Central memory CD8-positive, alpha-beta T cell (primary cell): ENCODE data around the gene LINGO3.
"Not testable (repeated sequence)": the region's sequence is repeated elsewhere in the genome, so short reads cannot be mapped to it uniquely, and the experiment has no call there.

ENCODE experiments used
- ATAC-seq: fragments of 150-1000 bp; cut with Tn5 transposase; replicated peaks from 2 replicates; pipeline ENCODE4 v1.10.0; 2022; ENCODE audit warnings: mild to moderate bottlenecking, moderate FRiP score, moderate number of reproducible peaks; ENCODE audit not compliant: poor library complexity, severe bottlenecking; ENCODE audit errors: extremely low read depth
- DNase-seq, 2 donors: peaks; one replicate each; pipeline ENCODE4 v3.0.0; 2021; ENCODE audit warnings: low spot score in 2 of 2
- H3K27ac Mint-ChIP-seq: one replicate; pipeline ENCODE4 v1.8.0; 2022; ENCODE audit warnings: low read depth, mild to moderate bottlenecking, moderate library complexity, mixed read lengths
- H3K27me3 Mint-ChIP-seq: one replicate; pipeline ENCODE4 v1.8.0; 2022; ENCODE audit warnings: mixed read lengths
- H3K36me3 Mint-ChIP-seq: one replicate; pipeline ENCODE4 v1.8.0; 2022; ENCODE audit warnings: mild to moderate bottlenecking, moderate library complexity, mixed read lengths; ENCODE audit not compliant: insufficient read depth
- H3K4me1 Mint-ChIP-seq: one replicate; pipeline ENCODE4 v1.8.0; 2022; ENCODE audit warnings: mixed read lengths
- H3K4me3 Mint-ChIP-seq: one replicate; pipeline ENCODE4 v1.8.0; 2022; ENCODE audit warnings: mild to moderate bottlenecking, moderate library complexity, mixed read lengths
- H3K9me3 Mint-ChIP-seq: one replicate; pipeline ENCODE4 v1.8.0; 2022; ENCODE audit warnings: mixed read lengths

Gene LINGO3

DNA sequence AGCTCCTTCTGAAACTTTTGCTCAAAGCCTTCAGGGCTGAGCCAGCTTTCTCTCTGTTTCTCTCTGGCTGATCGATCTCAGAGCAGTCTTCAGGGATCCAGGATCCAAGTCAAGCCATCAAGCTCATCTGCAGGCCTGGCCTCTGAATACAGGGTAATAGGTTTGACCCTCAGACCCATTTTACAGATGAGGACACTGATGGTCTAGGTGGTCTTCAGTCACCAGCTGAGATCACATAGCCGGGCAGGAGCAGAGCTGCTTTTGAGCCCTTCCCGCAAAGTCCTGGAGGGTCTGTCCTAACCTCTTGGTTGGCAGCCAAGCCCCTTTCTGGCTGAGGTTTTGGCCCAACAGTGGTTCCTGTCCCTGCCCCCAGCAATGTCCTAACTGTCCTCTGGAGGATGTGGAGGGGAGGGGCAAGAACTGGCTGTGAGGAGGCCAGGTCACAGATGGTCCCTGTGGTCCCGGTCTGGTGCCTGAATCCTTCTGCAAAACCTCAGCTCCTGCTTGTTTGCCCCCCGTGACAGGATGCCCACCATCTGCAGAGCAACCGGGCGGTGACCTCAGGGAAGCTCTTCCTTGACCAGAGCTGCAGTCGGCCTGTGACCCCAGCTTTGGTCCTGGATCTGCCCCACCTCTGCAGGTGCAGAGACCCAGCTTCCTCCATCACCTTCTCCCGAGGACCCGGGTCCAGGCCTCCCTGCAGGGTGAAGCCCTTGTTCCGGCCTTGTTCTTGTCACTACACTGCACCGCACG, 20.2 kb downstream of the LINGO3 start:
- no peak overlapping the region for H3K27ac Mint-ChIP-seq
- H3K36me3 Mint-ChIP-seq = peaks cover 41% of the 10 kb centered on the region
- no peaks in the 10 kb centered on the region for H3K27me3 Mint-ChIP-seq
- H3K9me3 Mint-ChIP-seq = no peaks in the 10 kb centered on the region
- ATAC-seq (no peak), DNase-seq (no peak)
- H3K4me1 Mint-ChIP-seq = peaks cover 21% of the 10 kb centered on the region
- peak overlapping the region; percentile 77 for H3K4me3 Mint-ChIP-seq

DNA sequence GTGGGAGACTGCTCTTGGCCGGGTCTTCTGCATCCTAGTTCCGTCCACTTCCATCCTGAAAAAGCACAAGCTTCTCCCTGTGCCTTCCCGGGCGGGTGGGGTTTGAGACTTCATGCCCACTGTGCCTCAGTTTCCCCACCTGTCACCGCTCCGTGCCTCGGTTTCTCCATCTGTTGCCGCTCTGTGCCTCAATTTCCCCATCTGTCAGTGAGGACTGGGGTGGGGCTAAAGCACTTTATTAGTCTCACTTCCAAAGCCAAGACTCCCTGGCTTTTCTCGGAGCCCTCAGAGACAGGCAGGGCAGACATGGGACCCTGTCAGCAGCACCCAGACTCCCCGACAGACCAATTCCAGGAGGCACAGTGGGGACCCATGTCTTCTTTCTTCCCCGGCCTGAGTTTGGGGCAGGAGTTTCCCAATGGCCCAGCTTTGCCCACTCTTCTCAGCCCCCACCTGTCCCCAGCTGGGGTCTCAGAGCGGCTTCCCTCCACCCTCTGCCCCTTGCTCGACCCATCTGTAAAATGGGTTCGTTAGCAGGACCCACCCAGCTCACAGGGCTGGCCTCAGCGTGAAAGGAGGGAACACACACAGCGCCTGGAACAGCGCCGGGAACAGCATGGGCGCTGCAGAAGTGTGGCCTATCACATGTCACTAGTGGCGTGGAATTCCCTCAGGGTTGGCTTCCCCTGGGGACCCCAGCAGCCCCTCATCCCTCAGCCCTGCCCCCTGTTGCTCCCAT, 21.4 kb downstream of the LINGO3 start:
- ATAC-seq (no peak), DNase-seq (no peak)
- peak overlapping the region; percentile 18 for H3K4me3 Mint-ChIP-seq
- peaks cover 29% of the 10 kb centered on the region for H3K4me1 Mint-ChIP-seq
- H3K9me3 Mint-ChIP-seq = no peaks in the 10 kb centered on the region
- H3K27ac Mint-ChIP-seq = peak overlapping the region; percentile 75
- H3K27me3 Mint-ChIP-seq = no peaks in the 10 kb centered on the region
- H3K36me3 Mint-ChIP-seq = peaks cover 40% of the 10 kb centered on the region

DNA sequence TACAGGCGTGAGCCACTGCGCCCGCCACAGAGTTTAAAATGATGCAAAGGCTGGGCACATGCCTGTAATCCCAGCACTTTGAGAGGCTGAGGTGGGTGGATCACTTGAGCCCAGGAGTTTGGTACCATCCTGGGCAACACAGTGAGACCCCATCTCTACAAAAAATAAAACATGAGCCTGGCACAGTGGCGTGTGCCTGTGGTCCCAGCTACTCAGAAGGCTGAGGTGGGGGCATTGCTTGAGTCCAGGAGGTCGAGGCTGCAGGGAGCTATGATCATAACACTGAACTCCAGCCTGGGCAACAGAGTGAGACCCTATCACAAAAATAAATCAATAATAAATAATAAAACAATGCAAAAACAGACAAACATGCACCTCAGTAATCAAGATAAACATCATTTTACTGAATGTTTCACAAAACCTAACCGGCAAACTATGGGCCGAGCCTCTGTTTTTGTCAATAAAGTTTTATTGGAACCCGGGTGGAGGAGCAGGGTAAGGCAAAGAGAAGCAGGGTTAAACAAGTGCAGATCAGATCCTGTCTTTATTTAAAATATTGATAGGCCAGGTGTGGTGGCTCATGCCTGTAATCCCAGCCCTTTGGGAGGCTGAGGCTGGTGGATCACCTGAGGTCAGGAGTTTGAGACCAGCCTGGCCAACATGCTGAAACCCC, 24.0 kb downstream of the LINGO3 start:
- H3K9me3 Mint-ChIP-seq = no peaks in the 10 kb centered on the region
- no peak overlapping the region for H3K27ac Mint-ChIP-seq
- H3K4me3 Mint-ChIP-seq = no peak overlapping the region
- H3K36me3 Mint-ChIP-seq = peaks cover 38% of the 10 kb centered on the region
- DNase-seq (no peak), ATAC-seq (no peak)
- no peaks in the 10 kb centered on the region for H3K27me3 Mint-ChIP-seq
- peaks cover 18% of the 10 kb centered on the region for H3K4me1 Mint-ChIP-seq

DNA sequence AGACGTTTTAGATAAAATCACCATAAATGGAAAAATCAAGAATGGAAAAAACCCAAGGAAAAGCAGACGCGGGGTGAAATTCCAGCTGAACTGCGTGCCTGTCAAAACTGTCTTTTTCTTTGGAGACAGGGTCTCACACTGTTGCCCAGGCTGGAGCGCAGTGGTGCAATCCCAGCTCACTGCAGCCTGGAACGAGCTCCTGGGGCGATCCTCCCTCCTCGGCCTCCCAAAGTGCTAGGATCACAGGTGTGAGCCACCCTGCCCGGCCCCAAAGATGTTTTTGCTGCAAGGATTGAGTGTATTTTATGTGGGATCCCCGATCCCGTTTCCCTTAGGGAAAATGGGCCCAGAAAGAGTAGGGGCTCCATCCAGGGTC, 25.1 kb downstream of the LINGO3 start:
- no peaks in the 10 kb centered on the region for H3K9me3 Mint-ChIP-seq
- ATAC-seq (no peak), DNase-seq (no peak)
- peaks cover 8% of the 10 kb centered on the region for H3K4me1 Mint-ChIP-seq
- H3K27me3 Mint-ChIP-seq = no peaks in the 10 kb centered on the region
- peak overlapping the region; percentile 77 for H3K4me3 Mint-ChIP-seq
- peak overlapping the region; percentile 85 for H3K27ac Mint-ChIP-seq
- H3K36me3 Mint-ChIP-seq = peaks cover 43% of the 10 kb centered on the region

DNA sequence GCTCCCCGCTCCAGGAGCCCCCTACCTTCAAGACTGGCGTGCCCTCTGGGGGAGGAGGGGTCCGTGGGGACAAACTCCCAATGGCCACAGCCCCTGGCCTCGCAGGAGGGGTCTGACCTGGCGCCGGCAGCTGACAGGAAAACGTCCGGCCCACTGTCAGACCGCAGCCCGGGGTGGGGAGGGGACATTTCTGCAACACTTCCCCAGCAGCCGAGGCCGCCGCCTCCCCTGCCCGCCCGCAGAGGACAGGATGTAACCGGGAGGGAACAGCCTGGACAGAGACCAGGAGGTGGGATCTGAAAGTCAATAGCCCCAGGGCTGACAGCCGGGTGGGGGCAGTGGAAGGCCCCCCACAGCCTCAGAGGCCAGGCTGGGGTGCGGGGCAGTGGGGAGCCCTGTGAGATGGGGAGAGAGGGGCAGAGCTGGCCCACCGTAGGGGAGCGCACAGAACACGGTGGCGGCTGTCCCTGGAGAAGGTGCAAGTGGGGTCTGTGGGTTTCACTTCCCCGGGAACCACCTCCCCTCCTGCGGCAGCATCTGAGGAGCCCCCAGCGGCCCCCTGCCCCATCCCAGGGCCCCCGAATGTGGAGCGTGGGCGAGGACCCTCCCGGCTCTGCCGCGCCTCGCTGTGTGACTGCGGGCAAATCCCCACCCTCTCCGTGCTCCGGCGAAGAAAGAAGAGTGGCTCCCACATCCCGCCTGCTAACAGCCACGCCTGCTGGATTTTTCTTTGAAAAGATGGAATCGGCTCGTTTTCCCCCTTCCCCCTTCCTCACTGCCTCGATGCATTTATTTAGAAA, 25.7 kb downstream of the LINGO3 start, which contains the start of gene PEAK3:
Gene PEAK3, minus strand, starts transcription at position 114 of the 800 bp plus-strand sequence. CDS start 1,244 bp downstream, outside the sequence.
- Mint-ChIP-seq H3K27me3 (no peaks in the 10 kb centered on the region), H3K27ac (peak within 1 kb of the TSS; percentile 85), H3K4me3 (peak within 1 kb of the TSS; percentile 77), H3K4me1 (peaks cover 8% of the 10 kb centered on the region), H3K36me3 (peaks cover 46% of the 10 kb centered on the region), H3K9me3 (no peaks in the 10 kb centered on the region)
- peak; percentile 50 for ATAC-seq
- DNase-seq = no peak

DNA sequence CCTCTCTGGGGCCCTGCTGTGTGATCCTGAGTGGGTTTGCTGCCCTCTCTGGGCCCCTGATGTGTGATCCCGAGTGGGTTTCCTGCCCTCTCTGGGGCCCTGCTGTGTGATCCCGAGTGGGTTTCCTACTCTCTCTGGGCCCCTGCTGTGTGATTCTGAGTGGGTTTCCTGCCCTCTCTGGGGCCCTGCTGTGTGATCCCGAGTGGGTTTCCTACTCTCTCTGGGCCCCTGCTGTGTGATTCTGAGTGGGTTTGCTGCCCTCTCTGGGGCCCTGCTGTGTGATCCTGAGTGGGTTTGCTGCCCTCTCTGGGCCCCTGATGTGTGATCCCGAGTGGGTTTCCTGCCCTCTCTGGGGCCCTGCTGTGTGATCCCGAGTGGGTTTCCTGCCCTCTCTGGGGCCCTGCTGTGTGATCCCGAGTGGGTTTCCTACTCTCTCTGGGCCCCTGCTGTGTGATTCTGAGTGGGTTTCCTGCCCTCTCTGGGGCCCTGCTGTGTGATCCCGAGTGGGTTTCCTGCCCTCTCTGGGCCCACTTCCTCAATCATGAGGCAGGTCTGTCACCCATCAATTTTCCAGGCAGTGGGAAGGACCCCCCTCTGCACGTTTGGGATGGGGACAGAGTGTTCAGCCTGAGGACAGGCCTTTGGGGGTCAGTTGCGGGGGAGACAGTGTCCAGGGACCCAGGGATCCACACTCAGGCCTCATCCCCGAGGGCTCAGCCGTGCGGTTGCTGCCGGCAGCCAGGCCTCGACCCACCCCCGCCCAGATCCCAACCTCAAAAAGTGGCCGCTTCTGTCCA, 26.5 kb downstream of the LINGO3 start:
- DNase-seq, H3K4me1 Mint-ChIP-seq, H3K9me3 Mint-ChIP-seq, ATAC-seq, H3K27me3 Mint-ChIP-seq: not testable (repeated sequence)
- H3K4me3 Mint-ChIP-seq = peak overlapping the region; percentile 77
- peak overlapping the region; percentile 85 for H3K27ac Mint-ChIP-seq
- H3K36me3 Mint-ChIP-seq = peaks cover 51% of the 10 kb centered on the region

DNA sequence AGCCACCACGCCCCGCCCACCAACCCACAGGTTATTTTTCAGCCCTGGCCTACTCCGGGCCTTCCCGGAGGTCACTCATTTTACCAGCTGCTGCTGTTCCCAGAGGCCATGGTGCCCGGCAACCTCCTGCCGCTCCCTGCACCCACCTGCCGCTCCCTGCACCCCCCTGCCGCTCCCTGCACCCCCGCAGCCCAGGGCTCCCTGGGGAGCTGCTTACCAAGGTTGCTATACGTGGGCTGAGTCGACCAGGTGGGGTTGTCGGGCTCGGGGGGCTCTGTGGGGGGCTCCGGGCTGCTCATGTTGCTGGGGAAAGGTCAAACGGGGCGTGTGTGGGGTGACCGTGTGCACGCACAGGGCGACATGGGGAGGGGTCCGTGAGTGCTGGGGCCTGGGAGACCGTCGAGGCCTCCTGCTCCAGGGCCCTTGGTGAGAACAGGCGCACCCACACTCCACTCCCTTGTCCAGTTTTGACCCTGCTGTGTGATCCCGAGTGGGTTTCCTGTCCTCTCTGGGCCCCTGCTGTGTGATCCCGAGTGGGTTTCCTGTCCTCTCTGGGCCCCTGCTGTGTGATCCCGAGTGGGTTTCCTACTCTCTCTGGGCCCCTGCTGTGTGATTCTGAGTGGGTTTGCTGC, 27.2 kb downstream of the LINGO3 start:
- Mint-ChIP-seq H3K4me1 (peaks cover 8% of the 10 kb centered on the region), H3K36me3 (peaks cover 50% of the 10 kb centered on the region), H3K9me3 (no peaks in the 10 kb centered on the region), H3K27me3 (no peaks in the 10 kb centered on the region), H3K27ac (no peak overlapping the region), H3K4me3 (peak overlapping the region; percentile 4)
- DNase-seq (no peak), ATAC-seq (no peak)

DNA sequence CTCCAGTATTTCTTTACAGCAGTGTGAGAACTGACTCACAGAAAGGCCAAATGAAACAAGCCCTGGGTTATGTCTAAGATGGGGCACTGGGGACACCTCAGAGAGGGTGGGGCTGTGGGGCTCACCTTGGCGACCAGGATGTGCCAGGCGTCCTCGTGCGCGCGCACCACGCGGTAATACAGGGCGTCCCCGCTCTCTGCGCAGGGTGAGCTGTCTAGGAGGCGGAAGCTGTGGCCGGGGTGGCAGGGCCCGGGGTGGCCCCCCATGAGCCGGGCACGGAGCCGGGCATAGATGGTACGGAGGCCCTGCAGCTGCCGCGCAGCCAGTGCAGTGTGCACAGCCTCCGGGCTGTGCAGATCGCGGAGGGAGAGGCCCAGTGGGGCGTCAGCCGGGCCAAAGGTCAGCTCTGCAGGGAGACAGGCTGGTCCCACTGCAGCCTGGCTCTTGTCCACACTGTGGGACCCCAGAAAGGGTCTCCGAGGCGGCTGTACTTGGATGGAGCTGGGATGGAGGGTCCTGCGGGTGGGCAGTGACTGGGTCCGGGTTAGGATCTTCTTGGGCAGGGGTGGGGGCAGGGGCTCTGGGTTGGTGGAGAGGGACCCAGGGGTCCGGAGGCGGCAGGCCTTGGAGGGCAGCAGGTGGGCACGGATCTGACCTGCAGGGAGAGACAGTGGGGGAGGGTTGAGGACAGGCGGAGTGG, 29.3 kb downstream of the LINGO3 start:
- no peak for ATAC-seq
- peak overlapping the region; percentile 89 for H3K27ac Mint-ChIP-seq
- no peaks in the 10 kb centered on the region for H3K27me3 Mint-ChIP-seq
- H3K9me3 Mint-ChIP-seq = no peaks in the 10 kb centered on the region
- no peak for DNase-seq
- peaks cover 54% of the 10 kb centered on the region for H3K36me3 Mint-ChIP-seq
- peak overlapping the region; percentile 18 for H3K4me3 Mint-ChIP-seq
- H3K4me1 Mint-ChIP-seq = peaks cover 18% of the 10 kb centered on the region

DNA sequence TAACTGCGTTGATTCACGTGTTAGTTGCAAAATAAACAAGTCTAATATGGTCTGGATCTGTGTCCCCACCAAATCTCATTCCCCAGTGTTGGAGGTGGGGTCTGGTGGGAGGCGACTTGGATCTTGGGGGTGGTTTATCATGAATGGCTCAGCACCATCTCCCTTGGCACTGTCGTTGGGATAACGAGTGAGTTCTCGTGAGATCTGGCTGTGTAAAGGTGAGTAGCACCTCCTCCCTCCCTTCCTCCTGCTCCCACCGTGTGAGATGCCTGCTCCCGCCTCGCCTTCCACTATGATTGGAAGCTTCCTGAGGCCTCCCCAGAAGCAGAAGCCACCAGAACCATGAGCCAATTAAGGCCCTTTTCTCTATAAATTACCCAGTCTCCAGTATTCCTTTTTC, 30.8 kb downstream of the LINGO3 start:
- Mint-ChIP-seq H3K4me3 (peak overlapping the region; percentile 61), H3K9me3 (no peaks in the 10 kb centered on the region), H3K27me3 (no peaks in the 10 kb centered on the region), H3K27ac (peak overlapping the region; percentile 71), H3K4me1 (peaks cover 25% of the 10 kb centered on the region), H3K36me3 (peaks cover 67% of the 10 kb centered on the region)
- ATAC-seq (no peak), DNase-seq (no peak)

DNA sequence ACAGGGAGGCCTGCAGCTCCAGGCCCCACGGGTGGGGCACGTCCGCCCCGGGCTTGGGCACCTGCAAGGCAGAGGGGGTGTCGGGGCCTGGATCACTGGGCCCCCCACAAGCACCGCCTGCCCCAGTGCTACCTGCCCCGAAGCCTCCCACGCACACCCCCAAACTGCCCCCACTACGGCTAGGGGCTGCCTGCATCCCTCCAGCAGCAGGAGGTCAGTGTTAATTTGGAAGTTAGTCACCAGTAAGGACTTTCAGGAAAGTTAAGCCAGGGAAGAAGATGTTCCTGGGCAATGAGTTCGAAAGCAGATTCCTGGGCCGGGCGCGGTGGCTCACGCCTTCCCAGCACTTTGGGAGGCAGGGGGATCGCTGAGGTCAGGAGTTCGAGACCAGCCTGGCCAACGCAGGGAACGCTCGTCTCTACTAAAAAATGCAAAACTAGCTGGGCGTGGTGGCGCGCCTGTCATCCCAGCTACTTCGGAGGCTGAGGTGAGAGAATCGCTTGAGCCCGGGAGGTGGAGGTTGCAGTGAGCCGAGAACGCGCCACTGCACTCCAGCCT, 31.4 kb downstream of the LINGO3 start:
- H3K4me3 Mint-ChIP-seq = peak overlapping the region; percentile 43
- peaks cover 68% of the 10 kb centered on the region for H3K36me3 Mint-ChIP-seq
- H3K9me3 Mint-ChIP-seq = no peaks in the 10 kb centered on the region
- peaks cover 24% of the 10 kb centered on the region for H3K4me1 Mint-ChIP-seq
- DNase-seq = no peak
- peak overlapping the region; percentile 41 for H3K27ac Mint-ChIP-seq
- H3K27me3 Mint-ChIP-seq = no peaks in the 10 kb centered on the region
- ATAC-seq = no peak
